Measurements from ENCODE around the gene ZBTB7C.

The ZBTB7C gene

GRCh38 chr18:48263914-48264902 is 145.0 kb downstream of the ZBTB7C start:
- Histone ChIP-seq H3K4me3 (ENCODE audit: low read length) (no peak overlapping the region), H3K4me1 (ENCODE audit: control insufficient read depth, insufficient read depth, low read length) (no peaks in the 10 kb centered on the region), H3K27me3 (ENCODE audit: control insufficient read depth, insufficient read depth, low read length) (no peaks in the 10 kb centered on the region), H3K9me3 (ENCODE audit: control insufficient read depth, insufficient read depth, low read length) (no peaks in the 10 kb centered on the region), H3K36me3 (ENCODE audit: control insufficient read depth, insufficient read depth, low read length) (no peaks in the 10 kb centered on the region), H3K27ac (ENCODE audit: low read length) (no peak overlapping the region)
- DNase-seq (ENCODE audit: low read depth, low spot score), result no peak
- WGBS (ENCODE audit: insufficient coverage, insufficient read length), result no CpG with 5 or more reads among the region's 11 CpGs

- H3K4me3 ChIP-seq (ENCODE audit: low read length), result no peak overlapping the region
- H3K4me1 ChIP-seq (ENCODE audit: control insufficient read depth, insufficient read depth, low read length), result no peaks in the 10 kb centered on the region
- H3K27ac ChIP-seq (ENCODE audit: low read length), result no peak overlapping the region
- WGBS (ENCODE audit: insufficient coverage, insufficient read length), result no CpG with 5 or more reads among the region's 7 CpGs
- DNase-seq (ENCODE audit: low read depth, low spot score), result no peak
- H3K27me3 ChIP-seq (ENCODE audit: control insufficient read depth, insufficient read depth, low read length), result no peaks in the 10 kb centered on the region
- no peaks in the 10 kb centered on the region for H3K36me3 ChIP-seq (ENCODE audit: control insufficient read depth, insufficient read depth, low read length)
- H3K9me3 ChIP-seq (ENCODE audit: control insufficient read depth, insufficient read depth, low read length), result no peaks in the 10 kb centered on the region
Measured at GRCh38 chr18:48263192-48263853, 145.9 kb downstream of the ZBTB7C start.

GRCh38 chr18:48260237-48260636 is 148.9 kb downstream of the ZBTB7C start:
- no peak overlapping the region for H3K27ac ChIP-seq (ENCODE audit: low read length)
- no peak for DNase-seq (ENCODE audit: low read depth, low spot score)
- no CpG with 5 or more reads among the region's 2 CpGs for WGBS (ENCODE audit: insufficient coverage, insufficient read length)
- no peak overlapping the region for H3K4me3 ChIP-seq (ENCODE audit: low read length)
- H3K4me1 ChIP-seq (ENCODE audit: control insufficient read depth, insufficient read depth, low read length), result no peaks in the 10 kb centered on the region
- H3K36me3 ChIP-seq (ENCODE audit: control insufficient read depth, insufficient read depth, low read length), result no peaks in the 10 kb centered on the region
- no peaks in the 10 kb centered on the region for H3K9me3 ChIP-seq (ENCODE audit: control insufficient read depth, insufficient read depth, low read length)
- H3K27me3 ChIP-seq (ENCODE audit: control insufficient read depth, insufficient read depth, low read length), result no peaks in the 10 kb centered on the region

GRCh38 chr18:48256848-48257247 is 152.3 kb downstream of the ZBTB7C start:
- Histone ChIP-seq H3K36me3 (ENCODE audit: control insufficient read depth, insufficient read depth, low read length) (no peaks in the 10 kb centered on the region), H3K9me3 (ENCODE audit: control insufficient read depth, insufficient read depth, low read length) (no peaks in the 10 kb centered on the region), H3K4me3 (ENCODE audit: low read length) (no peak overlapping the region)

GRCh38 chr18:48254077-48254602 is 155.0 kb downstream of the ZBTB7C start:
- no peak overlapping the region for H3K27ac ChIP-seq (ENCODE audit: low read length)
- H3K4me1 ChIP-seq (ENCODE audit: control insufficient read depth, insufficient read depth, low read length), result peaks cover 2% of the 10 kb centered on the region; the same call in 1 of the 2 replicates
- H3K36me3 ChIP-seq (ENCODE audit: control insufficient read depth, insufficient read depth, low read length), result no peaks in the 10 kb centered on the region
- H3K4me3 ChIP-seq (ENCODE audit: low read length), result no peak overlapping the region
- DNase-seq (ENCODE audit: low read depth, low spot score), result no peak
- H3K9me3 ChIP-seq (ENCODE audit: control insufficient read depth, insufficient read depth, low read length), result no peaks in the 10 kb centered on the region
- no CpG with 5 or more reads among the region's 10 CpGs for WGBS (ENCODE audit: insufficient coverage, insufficient read length)
- H3K27me3 ChIP-seq (ENCODE audit: control insufficient read depth, insufficient read depth, low read length), result no peaks in the 10 kb centered on the region

More at GRCh38 chr18:48256848-48257247, 152.3 kb downstream of the ZBTB7C start:
- Histone ChIP-seq H3K4me1 (ENCODE audit: control insufficient read depth, insufficient read depth, low read length) (peaks cover 2% of the 10 kb centered on the region; the same call in 1 of the 2 replicates), H3K27ac (ENCODE audit: low read length) (no peak overlapping the region), H3K27me3 (ENCODE audit: control insufficient read depth, insufficient read depth, low read length) (no peaks in the 10 kb centered on the region)
- no peak for DNase-seq (ENCODE audit: low read depth, low spot score)

GRCh38 chr18:48252525-48252924 is 156.7 kb downstream of the ZBTB7C start:
- H3K4me1 ChIP-seq (ENCODE audit: control insufficient read depth, insufficient read depth, low read length), result peaks cover 2% of the 10 kb centered on the region; the same call in 1 of the 2 replicates
- no peak overlapping the region for H3K4me3 ChIP-seq (ENCODE audit: low read length)
- H3K36me3 ChIP-seq (ENCODE audit: control insufficient read depth, insufficient read depth, low read length), result no peaks in the 10 kb centered on the region
- no peaks in the 10 kb centered on the region for H3K27me3 ChIP-seq (ENCODE audit: control insufficient read depth, insufficient read depth, low read length)
- no peak overlapping the region for H3K27ac ChIP-seq (ENCODE audit: low read length)
- WGBS (ENCODE audit: insufficient coverage, insufficient read length), result no CpG with 5 or more reads among the region's 3 CpGs
- DNase-seq (ENCODE audit: low read depth, low spot score), result no peak
- no peaks in the 10 kb centered on the region for H3K9me3 ChIP-seq (ENCODE audit: control insufficient read depth, insufficient read depth, low read length)

GRCh38 chr18:48250918-48251317 is 158.3 kb downstream of the ZBTB7C start:
- H3K9me3 ChIP-seq (ENCODE audit: control insufficient read depth, insufficient read depth, low read length), result no peaks in the 10 kb centered on the region
- peaks cover 2% of the 10 kb centered on the region; the same call in 1 of the 2 replicates for H3K4me1 ChIP-seq (ENCODE audit: control insufficient read depth, insufficient read depth, low read length)
- no CpG with 5 or more reads among the region's 3 CpGs for WGBS (ENCODE audit: insufficient coverage, insufficient read length)
- no peak overlapping the region for H3K27ac ChIP-seq (ENCODE audit: low read length)
- H3K27me3 ChIP-seq (ENCODE audit: control insufficient read depth, insufficient read depth, low read length), result no peaks in the 10 kb centered on the region
- DNase-seq (ENCODE audit: low read depth, low spot score), result no peak
- H3K36me3 ChIP-seq (ENCODE audit: control insufficient read depth, insufficient read depth, low read length), result no peaks in the 10 kb centered on the region
- no peak overlapping the region for H3K4me3 ChIP-seq (ENCODE audit: low read length)

GRCh38 chr18:48250362-48250907 is 158.7 kb downstream of the ZBTB7C start:
- Histone ChIP-seq H3K4me3 (ENCODE audit: low read length) (no peak overlapping the region), H3K36me3 (ENCODE audit: control insufficient read depth, insufficient read depth, low read length) (no peaks in the 10 kb centered on the region), H3K27ac (ENCODE audit: low read length) (no peak overlapping the region), H3K27me3 (ENCODE audit: control insufficient read depth, insufficient read depth, low read length) (no peaks in the 10 kb centered on the region), H3K9me3 (ENCODE audit: control insufficient read depth, insufficient read depth, low read length) (no peaks in the 10 kb centered on the region), H3K4me1 (ENCODE audit: control insufficient read depth, insufficient read depth, low read length) (peaks cover 2% of the 10 kb centered on the region; the same call in 1 of the 2 replicates)
- no peak for DNase-seq (ENCODE audit: low read depth, low spot score)
- no CpG with 5 or more reads among the region's 1 CpG for WGBS (ENCODE audit: insufficient coverage, insufficient read length)

GRCh38 chr18:48249854-48250253 is 159.3 kb downstream of the ZBTB7C start:
- WGBS (ENCODE audit: insufficient coverage, insufficient read length), result no CpG with 5 or more reads among the region's 5 CpGs
- no peak overlapping the region for H3K4me3 ChIP-seq (ENCODE audit: low read length)

GRCh38 chr18:48244530-48244929 is 164.7 kb downstream of the ZBTB7C start:
- Histone ChIP-seq H3K27ac (ENCODE audit: low read length) (no peak overlapping the region), H3K27me3 (ENCODE audit: control insufficient read depth, insufficient read depth, low read length) (no peaks in the 10 kb centered on the region), H3K4me1 (ENCODE audit: control insufficient read depth, insufficient read depth, low read length) (no peaks in the 10 kb centered on the region), H3K36me3 (ENCODE audit: control insufficient read depth, insufficient read depth, low read length) (no peaks in the 10 kb centered on the region), H3K4me3 (ENCODE audit: low read length) (no peak overlapping the region), H3K9me3 (ENCODE audit: control insufficient read depth, insufficient read depth, low read length) (no peaks in the 10 kb centered on the region)
- DNase-seq (ENCODE audit: low read depth, low spot score), result no peak

More at GRCh38 chr18:48249854-48250253, 159.3 kb downstream of the ZBTB7C start:
- Histone ChIP-seq H3K36me3 (ENCODE audit: control insufficient read depth, insufficient read depth, low read length) (no peaks in the 10 kb centered on the region), H3K27ac (ENCODE audit: low read length) (no peak overlapping the region), H3K4me1 (ENCODE audit: control insufficient read depth, insufficient read depth, low read length) (peaks cover 2% of the 10 kb centered on the region; the same call in 1 of the 2 replicates), H3K9me3 (ENCODE audit: control insufficient read depth, insufficient read depth, low read length) (no peaks in the 10 kb centered on the region), H3K27me3 (ENCODE audit: control insufficient read depth, insufficient read depth, low read length) (no peaks in the 10 kb centered on the region)
- DNase-seq (ENCODE audit: low read depth, low spot score), result no peak

Measured in iPS DF 6.9 (cell line).